ENCODE data around the gene SEPTIN1.
"Not testable (repeated sequence)": the region's sequence is repeated elsewhere in the genome, so short reads cannot be mapped to it uniquely, and the experiment has no call there.

Gene SEPTIN1

DNA sequence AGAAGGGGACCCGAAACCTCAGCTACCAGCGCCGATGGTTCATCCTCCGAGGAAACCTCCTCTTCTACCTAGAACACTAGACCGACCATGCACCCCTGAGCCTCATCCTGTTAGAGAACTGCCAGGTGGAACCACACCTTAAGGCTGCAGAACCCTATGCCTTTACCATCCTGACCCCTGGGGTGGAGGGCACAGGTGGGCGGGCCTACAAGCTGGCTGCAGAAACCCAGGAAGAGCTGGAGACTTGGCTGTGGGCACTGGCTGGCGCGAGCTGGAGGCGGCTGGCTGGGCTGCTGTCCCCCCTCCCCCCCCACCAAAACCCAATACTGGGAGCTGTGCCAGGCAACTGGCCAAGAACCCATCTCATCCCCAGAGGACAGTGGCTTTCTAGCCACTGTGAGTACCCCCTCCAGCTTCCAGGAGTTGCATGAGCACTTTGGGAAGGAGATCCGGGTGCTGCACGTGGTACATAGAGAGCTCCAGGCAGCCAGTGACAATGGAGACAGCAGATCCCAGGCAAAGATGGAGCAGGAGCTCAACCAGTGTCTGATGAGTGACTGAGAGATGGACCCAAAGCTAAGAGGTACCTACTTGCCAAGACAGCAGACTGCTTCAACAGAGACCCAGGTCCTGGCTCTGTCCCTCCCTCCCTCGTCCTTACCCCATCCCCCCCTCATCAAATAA is 25.8 kb downstream of the SEPTIN1 start:
- no peak for DNase-seq

DNA sequence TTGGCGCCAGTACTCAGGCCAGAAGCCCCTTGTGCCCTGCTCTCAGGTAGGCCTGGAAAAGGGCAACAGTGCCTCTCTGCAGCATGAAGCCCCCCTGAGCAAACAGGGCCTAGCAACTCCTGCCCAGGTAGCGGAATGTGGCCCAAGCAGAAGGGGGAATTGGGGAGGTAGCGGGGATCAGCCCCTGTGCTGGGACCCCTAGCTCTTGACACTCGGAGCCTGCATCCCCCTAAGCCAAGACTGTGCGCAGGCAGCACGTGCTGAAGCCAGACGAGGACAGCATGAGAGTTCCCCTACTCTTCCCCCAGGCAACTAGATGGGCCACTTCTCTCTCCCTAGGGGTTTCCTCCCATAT is 26.4 kb downstream of the SEPTIN1 start:
- DNase-seq: no peak

DNA sequence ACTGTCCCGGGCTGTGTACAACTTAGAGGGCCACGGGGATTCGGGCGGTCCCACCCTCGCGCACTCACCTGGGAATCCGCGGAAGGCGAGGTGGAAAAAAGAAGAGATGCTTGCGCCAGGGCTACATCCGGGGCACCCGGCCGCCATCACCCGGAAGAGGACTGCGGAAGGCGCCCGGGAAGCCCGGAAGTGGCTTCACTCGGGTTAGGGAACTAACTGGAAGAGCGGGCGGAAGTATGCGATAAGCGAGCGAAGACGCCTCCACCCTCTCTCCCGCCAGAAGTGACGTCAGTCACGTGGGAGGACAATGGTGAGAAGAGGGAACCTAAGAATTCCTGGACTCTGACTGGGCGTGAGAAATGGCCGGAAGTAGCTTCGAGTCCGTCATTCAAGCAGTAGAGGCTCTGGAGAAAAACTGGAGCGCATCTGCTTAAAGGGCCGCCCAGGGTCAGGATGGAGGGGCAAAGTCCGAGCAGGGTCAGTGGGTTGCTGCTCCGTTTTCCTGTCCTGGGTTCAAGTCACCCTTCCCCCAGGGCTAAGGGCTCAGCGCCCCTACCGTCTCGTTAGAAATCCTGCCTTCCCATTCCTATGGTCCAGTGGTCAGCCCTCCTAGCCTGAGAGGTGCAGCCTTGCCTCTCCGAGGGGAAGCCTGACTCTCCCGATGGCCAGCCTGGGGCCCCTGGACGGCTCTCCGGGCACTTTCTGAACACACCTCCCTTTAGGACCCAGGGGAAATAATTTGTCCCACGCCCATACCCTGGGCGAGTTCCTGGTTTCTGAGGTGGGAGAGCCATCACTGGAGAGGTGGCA is 27.0 kb downstream of the SEPTIN1 start, which contains the start of gene CD2BP2:
Gene CD2BP2 (minus strand): TSS at position 165 of the 810 bp plus-strand sequence. CDS start 627 bp downstream, outside the sequence.
- DNase-seq: peak; percentile 95

DNA sequence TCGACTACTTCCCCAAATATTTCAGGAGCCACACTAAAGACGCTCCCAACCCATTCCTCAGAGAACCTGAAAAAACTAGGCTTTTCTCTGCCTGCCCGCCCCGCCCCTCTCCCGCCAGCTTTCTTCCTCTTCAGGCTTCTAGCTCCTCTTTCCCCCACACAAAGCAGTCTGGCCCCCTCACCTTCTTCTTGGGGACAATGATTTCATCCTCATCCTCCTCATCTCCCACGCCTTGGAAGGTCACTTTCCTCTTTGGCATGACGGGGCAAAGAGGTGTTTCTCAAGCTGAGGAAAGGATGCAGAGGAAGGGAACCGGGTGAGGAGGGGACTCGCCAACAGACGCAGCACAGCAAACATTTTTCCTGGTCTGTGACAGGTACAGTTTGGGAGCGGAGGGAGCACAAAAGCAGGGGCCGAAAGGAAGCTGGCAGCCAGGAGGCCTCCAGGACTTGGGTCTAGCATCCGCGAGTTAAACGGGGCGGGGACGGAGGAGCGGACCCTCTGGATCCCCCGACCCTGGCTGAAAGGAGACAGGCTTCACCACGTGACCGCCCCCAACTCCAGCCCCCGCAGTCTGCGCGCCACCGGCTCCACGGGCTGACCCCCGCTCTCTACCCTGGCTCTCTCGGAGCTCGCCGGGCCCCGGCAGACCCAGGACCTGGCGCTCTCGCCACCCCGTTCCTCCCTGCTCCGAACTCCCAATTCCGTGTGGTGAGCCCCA is 27.8 kb downstream of the SEPTIN1 start:
- no peak for DNase-seq

DNA sequence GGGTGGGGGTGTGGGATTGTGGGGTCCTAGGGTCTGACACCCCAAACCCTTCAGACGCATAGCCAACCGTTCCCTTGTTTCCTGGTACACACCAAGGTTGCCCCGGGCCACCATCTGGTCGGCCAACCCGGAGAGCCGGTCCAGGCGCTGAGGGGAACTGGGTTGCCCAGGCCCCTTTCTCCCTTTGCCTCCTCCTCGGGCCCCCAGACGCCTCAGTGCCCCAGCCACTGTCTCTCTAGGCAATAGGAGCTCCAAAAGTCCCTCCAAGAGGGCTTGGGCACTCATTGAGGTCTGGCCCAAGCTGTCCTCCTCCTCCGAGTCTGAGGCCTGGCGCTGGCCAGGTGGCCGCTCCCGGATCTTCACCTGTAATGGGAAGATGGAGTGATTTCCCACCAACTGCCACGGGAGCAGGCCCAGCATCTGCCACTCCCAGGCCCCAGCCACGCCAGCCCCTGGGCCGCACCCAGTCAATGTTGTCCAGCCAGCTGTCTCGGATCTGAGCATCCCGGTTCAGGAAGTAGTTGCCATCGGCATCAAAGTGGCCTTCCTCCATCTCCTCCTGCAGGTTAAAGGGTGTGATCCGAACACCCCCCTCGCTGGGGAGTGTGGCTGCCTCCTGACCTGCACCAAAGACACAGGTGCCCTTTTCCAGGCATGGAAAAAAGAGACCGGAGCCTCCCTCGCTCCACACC is 28.8 kb downstream of the SEPTIN1 start:
- DNase-seq: no peak

DNA sequence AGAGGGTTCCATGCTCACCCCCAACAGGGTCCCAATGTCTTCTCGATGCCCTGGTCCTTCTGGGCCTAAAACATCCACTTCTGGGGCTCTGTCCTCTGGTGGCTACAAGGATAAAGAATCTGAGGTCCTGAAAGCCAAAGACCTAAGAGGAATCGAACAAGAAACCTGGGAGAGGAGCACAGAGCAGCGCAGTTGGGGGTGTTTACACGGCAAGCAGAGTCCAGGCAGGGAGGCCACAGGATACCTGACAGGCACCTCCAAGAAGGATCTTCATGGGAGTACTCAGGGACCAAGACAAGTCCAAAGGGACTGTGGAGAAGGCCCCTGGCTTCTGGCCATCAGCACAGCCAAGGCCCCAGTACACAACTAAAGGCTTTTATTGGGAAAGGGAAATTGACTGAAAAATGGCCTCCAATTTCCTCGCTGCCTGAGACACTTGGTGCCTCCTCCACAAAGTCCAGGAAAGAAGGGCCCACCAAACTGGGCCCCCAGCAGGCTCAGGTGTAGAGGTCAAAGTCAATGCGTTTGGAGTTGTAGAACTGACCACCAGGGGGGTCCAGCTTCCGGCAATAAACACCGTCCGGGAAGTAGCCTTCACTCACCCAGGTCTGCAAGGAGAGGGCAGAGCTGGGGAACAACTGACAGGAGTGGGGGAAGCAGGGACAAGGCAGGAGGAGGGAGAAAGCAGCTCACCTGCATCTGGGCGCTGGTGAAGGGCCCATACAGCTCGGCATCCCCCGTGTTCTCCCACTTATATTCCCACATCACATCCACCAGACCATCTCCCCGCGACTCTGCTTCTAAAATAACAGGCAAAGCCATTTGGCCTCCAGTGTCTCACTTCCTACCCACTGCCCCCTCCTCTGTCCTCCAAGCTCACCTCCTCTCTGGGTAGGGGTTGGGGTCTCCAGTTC is 29.6 kb downstream of the SEPTIN1 start:
- DNase-seq: no peak

DNA sequence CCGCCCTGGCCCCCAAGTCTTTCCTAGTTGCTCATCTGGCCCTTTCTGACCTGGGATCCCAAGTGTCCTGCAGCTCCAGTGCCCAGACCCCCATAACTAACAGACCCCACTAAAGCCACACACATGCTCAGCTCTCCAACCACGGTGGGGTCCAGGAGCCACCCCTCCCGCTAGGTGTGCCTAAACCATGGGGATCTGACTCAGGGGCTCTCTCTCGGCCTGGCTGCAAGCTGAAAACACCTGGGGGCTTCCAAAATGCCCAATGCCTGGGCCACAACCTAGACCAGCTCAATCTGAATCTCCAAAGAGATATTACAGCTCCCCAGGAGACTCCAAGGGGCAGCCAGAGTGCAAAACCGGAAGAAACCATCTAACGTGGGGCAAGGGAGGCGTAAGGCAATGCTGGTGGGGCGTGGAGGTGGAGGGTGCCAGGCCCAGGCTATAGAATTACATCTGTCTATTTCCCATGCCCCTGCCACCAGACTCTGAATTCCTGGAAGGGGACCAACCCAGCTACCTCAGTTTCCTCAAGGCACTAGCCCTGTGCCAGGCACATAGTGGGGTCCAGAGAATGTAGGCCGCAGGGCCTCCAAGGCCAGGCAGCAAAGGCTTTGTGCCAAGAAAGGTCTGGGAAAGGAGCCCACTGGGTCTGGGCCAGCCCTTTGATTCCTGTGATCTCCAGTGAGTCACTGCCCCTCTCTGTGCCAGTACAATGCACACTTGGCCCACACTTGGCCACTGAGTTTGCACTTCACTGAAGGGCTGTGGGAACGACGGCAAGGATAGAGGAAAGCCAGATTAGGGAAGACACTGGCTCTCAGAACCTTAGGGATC is 30.6 kb downstream of the SEPTIN1 start:
- DNase-seq: no peak

DNA sequence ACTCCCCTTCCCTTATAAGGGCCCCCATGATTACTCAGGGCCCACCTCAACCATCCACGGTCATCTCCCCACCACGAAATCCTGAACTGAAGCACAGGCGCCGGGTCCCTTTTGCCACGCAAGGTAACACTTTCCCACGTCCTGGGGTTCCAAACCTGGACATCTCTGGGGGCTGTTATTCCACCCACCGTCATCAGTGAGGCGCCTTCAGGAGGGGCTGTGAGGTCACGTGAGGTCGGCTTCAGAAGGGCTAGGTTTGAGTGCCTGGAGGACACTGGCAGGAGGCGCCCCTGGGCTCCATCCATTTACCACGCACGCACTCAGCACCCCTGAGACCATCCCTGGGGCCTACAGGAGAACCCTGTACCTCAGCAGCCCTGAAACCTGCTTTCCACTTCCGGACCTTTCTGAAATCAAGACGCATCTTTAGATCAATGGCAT is 31.3 kb downstream of the SEPTIN1 start:
- DNase-seq: no peak

DNA sequence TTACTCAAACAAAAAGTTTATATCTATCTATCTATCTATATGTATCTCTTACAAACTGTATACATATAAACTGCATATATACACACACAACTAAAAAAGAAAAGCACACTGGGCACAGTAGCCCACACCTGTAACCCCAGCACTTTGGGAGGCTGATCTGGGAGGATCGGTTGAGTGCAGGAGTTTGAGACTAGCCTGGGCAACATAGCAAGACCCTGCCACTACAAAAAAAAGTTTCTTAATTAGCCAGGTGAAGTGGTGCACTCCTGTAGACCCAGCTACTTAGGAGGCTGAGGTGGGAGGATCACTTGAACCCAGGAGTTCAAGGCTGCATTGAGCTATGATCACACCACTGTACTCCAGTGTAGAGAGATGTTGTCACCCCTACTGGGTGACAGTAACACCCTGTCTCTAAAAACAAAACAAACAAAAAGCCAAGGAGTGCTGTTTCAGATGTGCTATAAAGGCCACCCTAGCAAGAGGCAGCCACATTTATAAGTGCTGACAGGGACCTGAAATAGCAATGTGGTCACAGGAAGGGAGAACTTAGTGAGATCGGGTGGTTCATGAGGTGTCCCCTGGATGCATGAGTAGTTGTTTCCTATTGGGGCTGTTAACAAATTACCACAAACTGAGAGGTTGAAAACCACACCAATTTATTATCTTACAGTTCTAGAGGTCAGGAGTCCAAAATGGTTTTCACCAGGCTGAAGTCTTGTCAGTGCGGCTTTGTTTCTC is 32.1 kb downstream of the SEPTIN1 start:
- peak; percentile 32 for DNase-seq

DNA sequence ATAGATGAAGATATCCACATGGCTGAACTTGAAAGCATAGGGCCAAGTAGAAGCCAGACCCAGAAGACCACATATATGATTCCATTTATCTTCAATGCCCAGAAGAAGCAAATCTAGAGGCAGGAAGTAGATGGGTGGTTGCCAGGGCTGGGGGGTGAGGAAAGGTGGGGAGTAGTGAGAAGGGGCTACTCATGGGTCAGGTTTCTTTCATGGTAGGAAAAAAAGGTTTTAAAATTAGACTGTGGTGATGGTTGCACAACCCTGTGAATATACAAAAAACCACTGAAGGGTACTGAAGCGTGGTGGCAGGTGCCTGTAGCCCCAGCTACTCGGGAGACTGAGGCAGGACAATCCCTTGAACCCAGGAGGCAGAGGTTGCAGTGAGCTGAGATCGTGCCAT is 32.7 kb downstream of the SEPTIN1 start:
- no peak for DNase-seq

DNA sequence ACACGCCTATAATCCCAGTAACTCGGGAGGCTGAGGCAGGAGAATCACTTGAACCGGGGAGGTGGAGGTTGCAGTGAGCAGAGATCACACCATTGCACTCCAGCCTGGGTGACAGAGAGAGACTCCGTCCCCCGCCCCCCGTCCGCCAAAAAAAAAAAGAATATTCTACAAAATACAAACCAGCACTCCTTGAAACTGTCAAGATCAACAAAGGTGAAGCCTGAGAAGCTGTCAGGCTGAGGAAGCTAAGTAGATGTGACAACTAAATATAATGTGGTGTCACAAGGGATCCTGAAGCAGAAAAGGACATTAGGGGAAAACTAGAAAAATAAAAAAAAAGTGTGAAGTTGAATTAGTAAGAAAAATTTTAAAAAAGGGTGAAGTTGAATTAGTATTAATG is 33.4 kb downstream of the SEPTIN1 start:
- DNase-seq: no peak

DNA sequence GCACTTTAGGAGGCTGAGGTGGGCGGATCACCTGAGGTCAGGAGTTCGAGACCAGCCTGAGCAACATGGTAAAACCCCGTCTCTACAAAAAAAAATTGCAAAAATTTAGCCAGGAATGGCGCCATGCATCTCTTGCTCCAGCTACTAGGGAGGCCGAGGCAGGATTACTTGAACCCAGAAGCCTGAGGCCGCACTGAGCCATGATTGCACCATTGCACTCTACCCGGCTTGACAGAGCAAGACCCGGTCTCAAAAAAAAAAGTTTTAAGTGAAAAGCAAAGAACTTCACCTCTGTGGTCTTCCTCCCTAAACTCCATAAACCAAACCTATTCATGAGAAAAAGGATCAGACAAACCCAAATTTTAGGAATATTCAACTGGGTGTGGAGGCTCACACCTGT is 34.2 kb downstream of the SEPTIN1 start:
- DNase-seq: no peak

DNA sequence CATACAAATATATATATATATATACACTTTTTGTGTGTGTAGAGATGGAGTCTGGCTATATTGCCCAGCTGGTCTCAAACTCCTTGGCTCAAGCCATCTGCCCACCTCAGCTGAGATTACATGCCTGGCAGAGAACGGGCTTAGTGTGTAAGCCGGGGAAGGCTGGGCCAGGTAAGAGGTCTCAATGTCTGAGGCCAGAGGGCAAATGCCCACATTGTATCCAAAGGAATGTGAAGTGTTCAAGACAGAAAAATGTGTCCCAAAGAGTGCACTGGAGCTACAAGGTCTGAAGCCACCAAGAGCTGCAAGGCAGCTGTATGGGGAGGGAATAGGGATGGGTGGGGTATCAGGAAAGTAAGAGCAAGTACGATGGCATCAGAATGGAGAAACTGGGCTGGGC is 36.1 kb downstream of the SEPTIN1 start:
- DNase-seq: no peak

DNA sequence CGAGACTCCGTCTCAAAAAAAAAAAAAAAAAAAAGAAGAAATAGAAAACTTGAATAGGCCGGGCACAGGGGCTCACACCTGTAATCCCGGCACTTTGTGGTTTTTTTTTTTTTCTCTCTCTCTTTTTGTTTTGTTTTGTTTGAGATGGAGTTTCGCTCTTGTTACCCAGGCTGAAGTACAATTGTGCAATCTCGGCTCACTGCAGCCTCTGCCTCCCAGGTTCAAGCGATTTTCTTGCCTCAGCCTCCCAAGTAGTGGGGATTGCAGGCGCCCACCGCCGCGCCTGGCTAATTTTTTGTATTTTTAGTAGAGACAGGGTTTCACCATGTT is 38.9 kb downstream of the SEPTIN1 start:
- not testable (repeated sequence) for DNase-seq

DNA sequence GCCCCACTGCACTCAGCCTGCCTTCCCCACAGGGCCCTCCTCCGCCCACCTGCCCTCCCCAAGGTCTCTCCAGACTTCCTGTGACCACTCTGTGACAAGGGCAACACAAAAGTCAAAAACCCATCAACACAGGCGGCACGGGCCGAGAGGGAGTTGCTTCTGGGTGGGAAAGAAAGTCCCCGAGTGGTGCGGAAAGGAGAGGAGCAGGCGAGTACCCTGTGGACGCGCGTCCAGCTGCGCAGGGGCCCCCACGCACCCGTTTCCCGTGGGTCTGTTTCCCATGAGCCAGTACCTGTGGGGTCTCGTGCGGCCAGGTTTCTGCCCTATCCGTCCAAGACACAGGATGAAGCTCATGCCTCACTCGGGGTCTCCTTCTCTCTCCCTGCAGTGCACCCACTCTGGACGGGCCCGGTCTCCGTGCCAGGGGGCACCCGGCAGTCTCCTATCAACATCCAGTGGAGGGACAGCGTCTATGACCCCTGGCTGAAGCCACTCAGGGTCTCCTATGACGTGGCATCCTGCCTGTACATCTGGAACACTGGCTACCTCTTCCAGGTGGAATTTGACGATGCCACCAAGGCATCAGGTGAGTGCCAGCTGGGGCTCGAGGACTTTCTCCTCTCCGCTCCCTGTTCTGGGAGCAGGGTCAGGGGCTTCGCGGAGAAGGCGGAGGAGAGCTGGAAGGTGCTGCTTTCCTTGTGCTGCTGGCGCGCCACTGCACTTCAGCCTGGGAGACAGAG is 39.4 kb downstream of the SEPTIN1 start:
- no peak for DNase-seq

DNA sequence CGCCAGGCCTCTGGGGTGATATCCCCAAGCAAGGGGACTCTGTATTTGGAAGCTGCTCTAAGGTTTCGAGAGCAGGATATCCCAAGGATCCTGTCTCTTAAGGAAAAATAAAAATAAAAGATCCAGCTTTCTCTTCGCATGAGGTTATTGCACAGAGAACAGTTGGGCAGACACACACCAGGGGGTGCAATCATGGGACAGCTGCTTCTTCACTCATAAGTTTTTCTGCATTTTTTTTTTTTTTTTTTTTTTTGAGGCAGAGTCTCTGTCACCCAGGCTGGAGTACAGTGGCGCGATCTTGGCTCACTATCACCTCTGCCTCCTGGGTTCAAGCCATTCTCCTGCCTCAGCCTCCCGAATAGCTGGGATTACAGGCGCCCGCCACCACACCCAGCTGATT is 40.4 kb downstream of the SEPTIN1 start:
- DNase-seq: not testable (repeated sequence)

DNA sequence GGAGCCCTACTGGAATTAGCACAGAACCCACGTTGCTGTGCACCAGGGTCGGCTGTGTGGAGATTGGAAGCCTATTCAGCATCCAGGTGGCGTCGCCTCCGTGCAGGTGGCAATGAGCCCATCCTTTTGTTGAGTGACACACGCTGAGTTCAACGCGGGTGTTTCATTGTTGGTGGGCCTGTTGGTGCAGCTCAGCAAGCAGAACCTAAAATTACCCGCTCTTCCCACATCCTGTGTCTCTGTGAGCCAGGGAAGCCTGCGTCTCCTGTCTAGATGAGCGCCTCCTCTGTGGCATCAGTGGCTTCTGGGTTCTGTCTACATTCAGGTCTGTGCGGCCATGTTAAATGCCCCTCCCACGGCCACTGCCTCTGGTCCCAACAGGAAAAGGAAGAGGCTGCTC is 41.7 kb downstream of the SEPTIN1 start:
- no peak for DNase-seq

DNA sequence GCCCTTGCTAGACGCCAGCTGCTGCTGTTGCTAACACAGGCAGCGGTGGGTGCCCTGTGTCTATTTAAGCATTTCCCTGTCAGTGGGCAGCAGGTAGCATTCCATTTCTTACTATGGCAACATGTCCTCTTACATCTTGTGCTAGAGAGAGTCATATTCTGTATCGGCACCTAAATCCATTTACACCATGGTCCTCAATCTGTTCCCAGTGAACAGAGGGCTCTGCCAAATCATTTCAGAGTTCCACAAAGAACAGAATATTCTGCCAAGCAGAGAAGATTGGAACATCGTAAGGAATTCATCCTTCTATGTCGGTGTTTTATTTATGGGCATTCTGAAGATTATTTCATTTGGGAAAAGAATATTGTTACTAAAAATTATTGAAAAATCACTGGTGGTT is 43.6 kb downstream of the SEPTIN1 start:
- DNase-seq: not testable (repeated sequence)

DNA sequence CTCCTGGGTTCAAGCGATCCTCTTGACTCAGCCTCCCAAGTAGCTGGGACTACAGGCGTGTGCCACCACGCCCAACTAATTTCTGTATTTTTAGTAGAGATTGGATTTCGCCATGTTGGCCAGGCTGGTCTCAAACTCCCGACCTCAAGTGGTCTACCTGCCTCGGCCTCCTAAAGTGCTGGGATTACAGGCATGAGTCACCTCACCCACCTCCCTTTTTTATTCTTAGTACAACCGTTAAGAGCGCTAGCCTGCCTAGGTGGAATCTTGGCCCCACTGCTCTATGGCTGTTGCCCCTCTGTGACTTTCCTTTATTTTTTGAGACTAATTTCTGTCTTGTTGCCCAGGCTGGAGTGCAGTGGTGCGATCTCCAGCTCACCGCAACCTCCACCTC is 44.4 kb downstream of the SEPTIN1 start:
- not testable (repeated sequence) for DNase-seq
